ENCODE results near the gene ADAMTS9. TPM values are rescaled to one million over a fixed set of nuclear protein-coding genes. Genes with fewer than 3 reads are reported as not detected.

Gene ADAMTS9, protein sequence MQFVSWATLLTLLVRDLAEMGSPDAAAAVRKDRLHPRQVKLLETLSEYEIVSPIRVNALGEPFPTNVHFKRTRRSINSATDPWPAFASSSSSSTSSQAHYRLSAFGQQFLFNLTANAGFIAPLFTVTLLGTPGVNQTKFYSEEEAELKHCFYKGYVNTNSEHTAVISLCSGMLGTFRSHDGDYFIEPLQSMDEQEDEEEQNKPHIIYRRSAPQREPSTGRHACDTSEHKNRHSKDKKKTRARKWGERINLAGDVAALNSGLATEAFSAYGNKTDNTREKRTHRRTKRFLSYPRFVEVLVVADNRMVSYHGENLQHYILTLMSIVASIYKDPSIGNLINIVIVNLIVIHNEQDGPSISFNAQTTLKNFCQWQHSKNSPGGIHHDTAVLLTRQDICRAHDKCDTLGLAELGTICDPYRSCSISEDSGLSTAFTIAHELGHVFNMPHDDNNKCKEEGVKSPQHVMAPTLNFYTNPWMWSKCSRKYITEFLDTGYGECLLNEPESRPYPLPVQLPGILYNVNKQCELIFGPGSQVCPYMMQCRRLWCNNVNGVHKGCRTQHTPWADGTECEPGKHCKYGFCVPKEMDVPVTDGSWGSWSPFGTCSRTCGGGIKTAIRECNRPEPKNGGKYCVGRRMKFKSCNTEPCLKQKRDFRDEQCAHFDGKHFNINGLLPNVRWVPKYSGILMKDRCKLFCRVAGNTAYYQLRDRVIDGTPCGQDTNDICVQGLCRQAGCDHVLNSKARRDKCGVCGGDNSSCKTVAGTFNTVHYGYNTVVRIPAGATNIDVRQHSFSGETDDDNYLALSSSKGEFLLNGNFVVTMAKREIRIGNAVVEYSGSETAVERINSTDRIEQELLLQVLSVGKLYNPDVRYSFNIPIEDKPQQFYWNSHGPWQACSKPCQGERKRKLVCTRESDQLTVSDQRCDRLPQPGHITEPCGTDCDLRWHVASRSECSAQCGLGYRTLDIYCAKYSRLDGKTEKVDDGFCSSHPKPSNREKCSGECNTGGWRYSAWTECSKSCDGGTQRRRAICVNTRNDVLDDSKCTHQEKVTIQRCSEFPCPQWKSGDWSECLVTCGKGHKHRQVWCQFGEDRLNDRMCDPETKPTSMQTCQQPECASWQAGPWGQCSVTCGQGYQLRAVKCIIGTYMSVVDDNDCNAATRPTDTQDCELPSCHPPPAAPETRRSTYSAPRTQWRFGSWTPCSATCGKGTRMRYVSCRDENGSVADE (N-terminal part only)
- 1.2 and 1.4 TPM in 2 replicates for total RNA-seq (2014; rRNA removed; shearing (Covaris generic))

DNA sequence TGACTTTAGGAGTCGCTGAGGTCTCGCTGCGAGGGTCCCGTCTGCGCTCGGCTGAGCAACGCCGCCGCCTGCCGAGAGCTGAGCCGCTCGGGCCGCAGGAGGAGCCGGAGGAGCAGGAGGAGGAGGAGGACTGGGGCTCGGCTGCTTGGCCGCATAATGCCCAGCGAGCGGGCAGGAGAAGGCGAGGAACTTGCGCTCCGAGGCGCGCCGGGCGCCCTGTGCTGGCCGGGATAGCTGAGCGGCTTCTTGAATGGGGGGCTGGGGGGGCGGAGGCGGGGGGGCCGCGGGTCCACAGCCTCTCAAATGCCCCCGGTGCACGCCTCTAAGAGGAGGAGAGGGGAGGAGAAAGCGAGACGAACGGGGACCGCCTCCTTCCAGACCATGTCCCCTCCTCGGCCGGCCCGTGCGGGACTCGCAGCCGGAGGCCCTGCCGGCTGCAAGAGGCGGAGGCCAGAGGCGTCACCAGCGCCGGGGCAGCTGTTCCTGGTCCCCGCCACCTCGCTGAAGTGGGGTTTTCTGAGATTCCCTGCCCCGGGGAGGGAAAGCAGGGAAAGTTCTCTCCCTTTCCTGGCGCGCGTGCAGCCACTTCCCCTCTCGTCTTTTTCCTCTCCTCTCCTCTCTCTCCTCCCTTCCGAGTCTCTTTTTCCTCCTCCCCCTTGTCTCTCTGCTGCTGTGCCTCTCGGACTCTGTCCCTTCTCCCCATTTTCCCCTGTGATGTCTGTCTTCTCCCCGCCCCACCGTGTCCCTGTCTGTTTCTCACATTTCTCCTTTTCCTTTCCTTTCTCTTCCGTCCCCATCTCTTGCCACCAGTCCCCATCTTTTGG is at the start of gene ADAMTS9:
TSS of gene ADAMTS9 (minus strand) at position 220 of the 824 bp plus-strand sequence. CDS start 343 bp downstream, outside the sequence.

Small RNA genes lying within 50 kb of the gene (small RNA-seq; reads per million reads assigned to genes)
- not detected for gene RNU6-739P

Data from A375 (cell line).